ENCODE data around the gene CXXC5.
"Not testable (repeated sequence)": the region's sequence is repeated elsewhere in the genome, so short reads cannot be mapped to it uniquely, and the experiment has no call there.

The CXXC5 gene

GRCh38 chr5:139648205-139649081, at the start of gene CXXC5:
Gene CXXC5, plus strand, starts transcription at chr5:139648349. Its CDS starts 32,175 bp downstream, at chr5:139680524.
- DNase-seq (ENCODE audit: low read depth): no peak

GRCh38 chr5:139598601-139598965, 49.6 kb upstream of the CXXC5 start:
- DNase-seq (ENCODE audit: low read depth): not testable (repeated sequence)

GRCh38 chr5:139600336-139600949, 47.7 kb upstream of the CXXC5 start:
- DNase-seq (ENCODE audit: low read depth): no peak

- DNase-seq (ENCODE audit: low read depth): no peak
These were observed 46.7 kb upstream of the CXXC5 start for GRCh38 chr5:139601429-139601828.

DNA sequence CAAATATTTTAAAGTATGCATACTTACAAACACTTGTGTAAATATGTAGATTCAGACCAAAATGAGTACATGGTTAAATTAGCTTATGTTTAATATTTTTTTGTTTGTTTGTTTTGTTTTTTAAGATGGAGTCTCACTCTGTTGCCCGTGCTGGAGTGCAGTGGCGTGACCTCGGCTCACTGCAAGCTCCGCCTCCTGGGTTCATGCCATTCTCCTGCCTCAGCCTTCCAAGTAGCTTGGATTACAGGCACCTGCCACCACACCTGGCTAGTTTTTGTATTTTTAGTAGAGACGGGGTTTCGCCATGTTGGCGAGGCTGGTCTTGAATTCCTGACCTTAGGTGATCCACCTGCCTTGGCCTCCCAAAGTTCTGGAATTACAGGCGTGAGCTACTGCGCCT, 46.2 kb upstream of the CXXC5 start:
- DNase-seq (ENCODE audit: low read depth): not testable (repeated sequence)

DNA sequence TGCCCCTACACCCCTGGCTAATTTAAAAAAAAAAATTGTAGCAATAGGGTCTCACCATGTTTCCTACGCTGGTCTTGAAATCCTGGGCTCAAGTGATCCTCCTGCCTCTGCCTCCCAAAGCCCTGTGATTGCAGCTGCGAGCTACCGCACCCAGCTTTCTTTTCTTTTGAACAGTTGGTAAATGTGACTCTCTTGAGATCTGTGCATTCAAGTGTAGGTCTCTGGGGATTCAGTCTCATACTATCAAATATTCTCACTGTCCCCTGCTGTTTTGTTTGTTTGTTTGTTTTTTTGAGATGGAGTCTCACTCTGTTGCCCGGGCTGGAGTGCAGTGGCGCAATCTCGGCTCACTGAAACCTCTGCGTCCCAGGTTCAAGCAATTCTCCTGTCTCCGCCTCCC, 42.3 kb upstream of the CXXC5 start:
- no peak for DNase-seq (ENCODE audit: low read depth)

DNA sequence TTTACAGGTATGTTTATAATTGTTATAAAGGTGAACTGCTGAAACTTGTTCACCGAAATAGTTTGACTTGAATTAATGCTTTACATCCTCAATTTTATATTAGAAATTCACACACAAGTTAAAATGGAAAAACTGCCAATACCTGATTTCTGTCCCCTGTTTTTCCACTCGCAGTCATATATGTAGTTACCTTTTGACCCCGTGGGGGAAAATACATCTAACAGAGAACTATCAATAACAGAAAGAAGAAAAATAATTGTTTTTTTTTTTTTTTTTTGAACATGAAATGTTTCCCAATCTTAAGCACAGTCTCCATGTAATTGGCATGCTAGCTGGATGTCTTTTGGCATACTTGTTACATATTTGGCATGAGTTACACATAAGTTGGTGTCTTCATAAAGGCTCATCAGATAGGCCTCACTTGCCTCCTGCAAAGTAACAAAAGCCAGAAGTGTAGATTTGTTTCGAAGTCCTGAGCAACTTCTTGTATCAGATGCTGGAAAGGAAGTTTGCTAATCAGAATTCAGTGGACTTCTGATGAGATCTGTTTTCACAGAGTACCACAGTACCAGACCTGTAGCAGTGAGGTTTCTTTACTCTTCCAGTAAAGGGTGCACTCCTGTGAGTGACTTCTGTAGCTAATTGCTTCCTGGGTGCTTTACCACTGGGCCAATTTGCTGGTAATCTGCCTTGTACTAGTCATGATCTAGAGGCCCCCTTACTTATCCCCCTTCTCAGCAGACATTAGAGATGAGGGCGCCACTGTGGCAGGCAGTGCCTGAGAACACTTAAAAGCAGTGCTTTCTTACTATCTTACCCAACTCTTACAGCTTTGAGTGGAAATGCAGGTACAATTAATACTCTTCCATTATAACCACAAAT, 36.2 kb upstream of the CXXC5 start:
- DNase-seq (ENCODE audit: low read depth): no peak

- no peak for DNase-seq (ENCODE audit: low read depth)
These were observed 28.3 kb upstream of the CXXC5 start for GRCh38 chr5:139619861-139620260.

- not testable (repeated sequence) for DNase-seq (ENCODE audit: low read depth)
These were observed 22.8 kb upstream of the CXXC5 start for GRCh38 chr5:139625398-139625797.

- DNase-seq (ENCODE audit: low read depth): no peak
These were observed 17.3 kb upstream of the CXXC5 start for GRCh38 chr5:139630855-139631254.

DNA sequence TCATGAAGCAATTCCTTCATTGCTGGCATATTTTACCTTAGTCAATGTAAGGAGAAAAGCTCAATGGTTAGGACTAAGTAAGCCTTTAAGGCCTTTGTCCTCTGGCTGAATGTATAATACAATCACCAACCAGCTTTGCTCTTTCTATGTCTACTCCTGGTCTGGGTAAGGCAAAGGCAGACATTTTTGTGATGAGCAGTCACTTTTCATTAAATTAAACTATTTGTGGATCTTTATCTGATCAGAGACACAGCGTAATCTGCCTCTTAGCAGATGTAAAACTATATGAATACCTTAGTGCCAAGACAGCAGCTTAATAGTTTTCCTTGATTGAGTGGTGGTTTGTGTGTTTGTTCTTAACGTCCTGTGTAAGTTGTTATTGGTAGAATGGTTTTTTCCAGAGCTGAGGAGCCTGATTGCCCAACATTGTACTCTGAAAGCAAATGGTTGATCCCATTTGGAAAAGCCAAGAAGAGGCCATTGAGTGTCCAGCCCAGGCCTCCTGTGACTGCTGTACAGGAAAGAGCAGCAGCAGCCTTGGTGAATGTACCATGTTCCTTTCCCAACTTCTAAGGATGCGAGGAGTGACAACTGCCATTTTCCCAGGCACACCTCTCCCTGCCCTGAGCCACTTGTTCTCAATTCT, 16.5 kb upstream of the CXXC5 start:
- no peak for DNase-seq (ENCODE audit: low read depth)

DNA sequence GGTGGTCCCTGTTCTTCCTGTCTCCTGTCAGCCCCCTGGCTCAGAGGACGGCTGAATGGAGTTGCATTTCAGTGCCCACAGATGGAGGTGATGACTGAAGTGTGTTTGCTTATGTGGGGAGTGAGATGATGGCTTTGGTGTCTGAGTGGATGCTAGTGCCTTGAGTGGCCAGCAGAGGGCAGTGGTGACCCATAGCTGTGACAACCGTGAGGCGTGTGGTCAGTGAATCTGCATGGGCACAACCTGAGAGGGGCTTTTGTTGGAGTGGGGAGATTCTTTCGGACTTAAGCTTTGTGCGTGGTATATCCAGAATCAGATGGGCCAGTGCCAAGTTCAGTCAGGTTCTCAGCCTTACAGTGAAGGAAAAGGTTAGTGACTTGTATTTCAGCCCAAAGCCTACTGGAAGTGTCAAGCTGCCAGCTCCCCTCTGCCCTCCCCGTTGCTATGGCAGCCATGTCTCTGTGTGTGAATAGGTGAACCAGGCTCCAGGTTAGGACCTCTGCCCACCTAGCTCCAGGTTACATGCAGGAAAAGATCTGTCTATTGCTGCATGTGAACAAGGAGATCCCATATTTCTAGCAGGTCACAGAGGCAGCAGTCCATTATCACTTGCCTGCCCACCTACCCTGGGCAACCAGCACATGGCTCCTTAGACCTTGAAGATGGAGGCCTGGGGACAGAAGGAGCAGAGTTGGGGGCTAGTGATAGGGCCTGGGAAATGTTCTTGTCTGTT, 14.7 kb upstream of the CXXC5 start:
- no peak for DNase-seq (ENCODE audit: low read depth)

- no peak for DNase-seq (ENCODE audit: low read depth)
These were observed 14.2 kb upstream of the CXXC5 start for GRCh38 chr5:139634028-139634325.

DNA sequence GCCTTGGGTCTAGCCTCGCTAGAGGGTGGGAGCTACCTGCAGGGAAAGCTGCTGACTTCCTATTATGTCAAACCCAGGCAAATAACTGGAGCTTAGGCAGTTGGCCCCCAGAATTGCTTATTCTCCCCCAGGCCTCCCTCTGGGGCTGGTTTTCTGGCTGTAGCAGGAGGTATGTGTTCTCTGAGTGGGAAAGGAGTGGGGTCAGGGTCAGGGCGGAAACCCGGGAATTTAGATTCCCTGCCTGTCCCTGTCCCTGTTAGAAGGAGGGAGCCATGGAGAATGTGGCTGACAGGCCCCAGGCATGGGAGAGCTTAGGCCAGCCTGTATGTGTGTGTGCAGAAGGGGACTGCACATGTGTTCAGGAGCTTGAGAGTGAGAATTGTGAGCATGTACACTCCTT, 13.6 kb upstream of the CXXC5 start:
- no peak for DNase-seq (ENCODE audit: low read depth)

- DNase-seq (ENCODE audit: low read depth): no peak
These were observed 13.0 kb upstream of the CXXC5 start for GRCh38 chr5:139635191-139635590.

DNA sequence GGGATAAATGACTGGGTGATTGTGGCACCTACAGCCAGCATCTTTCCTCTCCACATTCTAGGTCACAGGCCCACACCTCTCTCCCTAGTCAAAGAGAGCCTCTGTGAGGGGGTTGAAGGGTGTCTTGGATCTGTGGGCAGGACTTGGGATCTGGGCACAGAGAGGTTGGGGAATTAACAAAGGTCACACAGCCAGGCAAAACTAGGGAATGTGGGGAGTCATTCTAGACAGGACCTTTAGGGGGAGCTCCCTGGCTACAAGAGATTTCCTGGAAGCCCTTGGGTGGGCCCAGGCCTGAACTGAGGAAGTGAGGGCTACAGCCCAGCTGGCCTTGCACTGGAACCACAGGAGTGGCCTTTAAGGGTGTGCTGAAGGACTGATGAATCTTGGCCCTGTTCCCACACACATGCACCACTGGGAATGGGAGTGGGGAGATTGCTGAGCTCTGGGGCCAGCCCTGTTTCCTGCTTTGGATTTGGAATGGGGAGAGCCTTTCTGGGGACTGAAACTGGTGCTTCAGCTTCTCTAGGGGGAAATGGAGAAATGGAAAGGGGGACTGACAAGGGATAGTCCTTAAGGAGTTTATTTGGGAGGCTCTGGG, 12.4 kb upstream of the CXXC5 start:
- peak; percentile 83 for DNase-seq (ENCODE audit: low read depth)

DNA sequence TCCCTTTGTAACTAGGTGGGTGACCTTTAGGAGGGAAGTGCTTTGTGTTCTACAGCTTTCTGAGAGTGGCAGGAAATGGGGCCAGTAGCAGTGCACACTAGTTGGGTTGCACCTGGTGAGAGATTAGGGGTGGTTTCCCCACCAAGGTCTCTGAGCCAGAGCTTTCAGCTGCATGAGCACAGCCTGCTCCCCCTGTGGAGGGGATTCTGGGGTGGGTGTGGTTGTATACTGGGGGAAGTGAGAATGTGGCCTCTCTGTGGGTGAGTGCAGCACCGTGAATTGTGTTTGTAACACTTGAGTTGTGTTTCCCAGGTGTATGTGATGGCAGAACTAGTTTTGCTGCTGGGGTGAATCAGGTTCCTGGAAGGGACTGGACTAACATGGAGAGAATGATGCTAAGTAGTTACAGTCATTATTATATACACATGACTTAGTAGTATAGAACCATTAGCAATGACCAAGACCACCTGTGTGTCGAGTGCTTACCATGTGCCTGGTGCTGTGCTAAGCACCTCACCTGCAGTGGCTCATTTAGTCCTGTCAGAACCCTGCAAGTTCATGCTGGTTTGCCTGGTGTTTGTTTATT, 11.8 kb upstream of the CXXC5 start:
- no peak for DNase-seq (ENCODE audit: low read depth)

- no peak for DNase-seq (ENCODE audit: low read depth)
These were observed 11.2 kb upstream of the CXXC5 start for GRCh38 chr5:139636975-139637408.

DNA sequence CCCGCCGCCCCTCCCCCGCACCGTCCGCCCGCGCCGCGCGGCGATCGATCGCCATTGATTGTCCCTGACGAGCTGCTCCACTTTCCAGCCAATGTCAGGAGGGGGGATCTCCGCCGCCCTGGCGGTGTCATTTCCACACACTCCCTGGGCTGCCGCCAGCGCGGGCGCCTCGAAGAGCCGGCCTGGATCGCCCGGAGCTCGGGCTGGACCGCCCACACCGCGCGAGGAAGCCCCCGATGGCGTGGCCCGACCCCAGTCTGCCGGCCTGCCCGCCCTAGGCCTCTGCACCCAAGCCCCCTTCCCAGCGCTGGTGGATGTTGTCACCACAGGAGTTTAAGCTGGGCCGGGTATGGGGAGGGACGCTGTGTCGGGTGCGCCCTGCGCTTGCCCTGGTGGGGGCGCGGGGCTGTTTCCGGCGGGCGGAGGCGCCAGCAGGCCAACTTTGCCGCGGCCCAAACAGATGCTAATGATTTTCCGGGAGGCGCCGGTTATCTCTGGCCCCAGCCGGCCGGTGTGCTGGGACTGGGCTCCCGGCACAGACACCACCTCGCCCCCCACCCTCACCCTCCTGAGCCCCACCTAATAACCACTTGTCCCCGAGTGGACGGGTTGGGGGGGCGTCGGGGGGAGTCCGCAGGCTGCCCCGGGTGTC, 10.6 kb upstream of the CXXC5 start:
- no peak for DNase-seq (ENCODE audit: low read depth)

DNA sequence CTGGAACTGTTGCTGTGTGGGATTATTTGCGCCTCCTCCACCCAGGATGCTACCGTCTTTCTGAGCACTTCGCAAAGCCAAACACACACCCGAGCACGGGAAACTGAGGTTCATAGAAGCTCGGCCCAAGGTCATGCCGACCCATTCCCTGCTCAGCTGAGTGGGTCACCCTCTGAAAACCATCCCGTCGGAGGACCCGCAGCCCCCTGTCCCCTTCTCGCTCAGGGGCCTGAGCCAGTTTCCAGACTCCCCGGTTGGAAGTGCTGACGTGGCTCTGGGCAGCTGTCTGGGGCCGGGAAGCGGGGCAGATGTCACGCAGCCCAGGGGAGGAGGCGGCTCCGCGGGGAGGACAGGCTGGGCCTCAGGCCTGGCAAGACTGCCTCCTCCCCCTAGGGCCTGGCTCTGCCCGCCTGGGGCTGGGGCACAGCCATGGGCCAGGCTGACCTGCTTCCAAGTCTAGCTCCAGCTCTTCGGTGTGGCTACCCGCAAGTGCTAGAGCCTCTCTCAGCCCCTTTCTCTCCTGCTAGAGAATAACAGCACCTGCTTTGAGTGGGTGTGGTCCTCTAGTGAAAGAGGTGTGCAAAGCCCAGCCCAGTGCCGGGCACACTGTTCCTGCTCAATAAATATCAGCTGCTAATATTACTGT, 9.9 kb upstream of the CXXC5 start:
- peak; percentile 60 for DNase-seq (ENCODE audit: low read depth)
